Measurements from ENCODE around the gene LRAT.

DNA sequence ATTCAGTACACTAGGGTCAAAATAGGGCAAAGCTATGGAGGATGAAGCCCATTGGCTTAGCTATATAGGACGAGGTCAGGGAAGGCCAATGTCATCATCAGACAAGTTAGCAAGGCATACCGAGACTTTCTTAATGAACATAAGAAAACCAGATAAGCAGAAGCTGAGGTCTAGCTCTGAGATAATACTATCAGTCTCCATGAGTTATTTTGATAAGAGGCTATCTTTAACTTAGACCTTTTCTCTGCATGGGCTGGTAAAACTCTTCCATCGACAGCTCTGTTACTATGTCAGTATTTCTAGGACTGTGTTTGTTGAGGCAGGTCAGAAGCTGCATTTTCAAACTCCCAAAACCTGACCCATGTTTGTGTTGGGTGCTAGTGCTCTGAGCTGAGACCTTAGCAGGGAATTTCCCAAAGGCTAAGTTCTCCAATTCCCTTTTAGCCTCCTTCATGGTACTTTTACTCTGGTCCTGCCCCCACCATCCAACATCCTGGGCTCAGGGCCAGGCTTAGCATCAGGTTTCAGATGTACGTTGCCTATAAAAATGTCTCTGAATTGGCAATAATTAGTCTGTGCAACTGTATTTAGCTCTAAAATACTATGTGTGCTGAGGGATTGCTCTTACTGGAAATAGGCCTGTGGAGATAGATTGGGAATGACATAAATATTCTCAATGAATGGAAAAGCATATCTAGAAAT is 29.3 kb upstream of the LRAT start:
- TF ChIP-seq, protein P1, sequence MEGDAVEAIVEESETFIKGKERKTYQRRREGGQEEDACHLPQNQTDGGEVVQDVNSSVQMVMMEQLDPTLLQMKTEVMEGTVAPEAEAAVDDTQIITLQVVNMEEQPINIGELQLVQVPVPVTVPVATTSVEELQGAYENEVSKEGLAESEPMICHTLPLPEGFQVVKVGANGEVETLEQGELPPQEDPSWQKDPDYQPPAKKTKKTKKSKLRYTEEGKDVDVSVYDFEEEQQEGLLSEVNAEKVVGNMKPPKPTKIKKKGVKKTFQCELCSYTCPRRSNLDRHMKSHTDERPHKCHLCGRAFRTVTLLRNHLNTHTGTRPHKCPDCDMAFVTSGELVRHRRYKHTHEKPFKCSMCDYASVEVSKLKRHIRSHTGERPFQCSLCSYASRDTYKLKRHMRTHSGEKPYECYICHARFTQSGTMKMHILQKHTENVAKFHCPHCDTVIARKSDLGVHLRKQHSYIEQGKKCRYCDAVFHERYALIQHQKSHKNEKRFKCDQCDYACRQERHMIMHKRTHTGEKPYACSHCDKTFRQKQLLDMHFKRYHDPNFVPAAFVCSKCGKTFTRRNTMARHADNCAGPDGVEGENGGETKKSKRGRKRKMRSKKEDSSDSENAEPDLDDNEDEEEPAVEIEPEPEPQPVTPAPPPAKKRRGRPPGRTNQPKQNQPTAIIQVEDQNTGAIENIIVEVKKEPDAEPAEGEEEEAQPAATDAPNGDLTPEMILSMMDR (IDR thresholded peaks at IDR 0.05), result no peak
- TF ChIP-seq ESRRA (CRISPR knock-in tag; IDR thresholded peaks at IDR 0.05; ENCODE audit: borderline replicate concordance) (no peak), SP1 (CRISPR knock-in tag; conservative IDR thresholded peaks at IDR 0.05) (no peak), CREB1 (CRISPR knock-in tag; IDR thresholded peaks at IDR 0.05) (no peak), NFYB (CRISPR knock-in tag; conservative IDR thresholded peaks at IDR 0.05; ENCODE audit: low read depth) (no peak)
- TF ChIP-seq, protein P2, sequence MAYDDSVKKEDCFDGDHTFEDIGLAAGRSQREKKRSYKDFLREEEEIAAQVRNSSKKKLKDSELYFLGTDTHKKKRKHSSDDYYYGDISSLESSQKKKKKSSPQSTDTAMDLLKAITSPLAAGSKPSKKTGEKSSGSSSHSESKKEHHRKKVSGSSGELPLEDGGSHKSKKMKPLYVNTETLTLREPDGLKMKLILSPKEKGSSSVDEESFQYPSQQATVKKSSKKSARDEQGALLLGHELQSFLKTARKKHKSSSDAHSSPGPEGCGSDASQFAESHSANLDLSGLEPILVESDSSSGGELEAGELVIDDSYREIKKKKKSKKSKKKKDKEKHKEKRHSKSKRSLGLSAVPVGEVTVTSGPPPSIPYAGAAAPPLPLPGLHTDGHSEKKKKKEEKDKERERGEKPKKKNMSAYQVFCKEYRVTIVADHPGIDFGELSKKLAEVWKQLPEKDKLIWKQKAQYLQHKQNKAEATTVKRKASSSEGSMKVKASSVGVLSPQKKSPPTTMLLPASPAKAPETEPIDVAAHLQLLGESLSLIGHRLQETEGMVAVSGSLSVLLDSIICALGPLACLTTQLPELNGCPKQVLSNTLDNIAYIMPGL (CRISPR knock-in tag; IDR thresholded peaks at IDR 0.05), result no peak
- TF ChIP-seq, protein P3, sequence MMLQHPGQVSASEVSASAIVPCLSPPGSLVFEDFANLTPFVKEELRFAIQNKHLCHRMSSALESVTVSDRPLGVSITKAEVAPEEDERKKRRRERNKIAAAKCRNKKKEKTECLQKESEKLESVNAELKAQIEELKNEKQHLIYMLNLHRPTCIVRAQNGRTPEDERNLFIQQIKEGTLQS (CRISPR knock-in tag; conservative IDR thresholded peaks at IDR 0.05), result no peak
- TF ChIP-seq, protein P4, sequence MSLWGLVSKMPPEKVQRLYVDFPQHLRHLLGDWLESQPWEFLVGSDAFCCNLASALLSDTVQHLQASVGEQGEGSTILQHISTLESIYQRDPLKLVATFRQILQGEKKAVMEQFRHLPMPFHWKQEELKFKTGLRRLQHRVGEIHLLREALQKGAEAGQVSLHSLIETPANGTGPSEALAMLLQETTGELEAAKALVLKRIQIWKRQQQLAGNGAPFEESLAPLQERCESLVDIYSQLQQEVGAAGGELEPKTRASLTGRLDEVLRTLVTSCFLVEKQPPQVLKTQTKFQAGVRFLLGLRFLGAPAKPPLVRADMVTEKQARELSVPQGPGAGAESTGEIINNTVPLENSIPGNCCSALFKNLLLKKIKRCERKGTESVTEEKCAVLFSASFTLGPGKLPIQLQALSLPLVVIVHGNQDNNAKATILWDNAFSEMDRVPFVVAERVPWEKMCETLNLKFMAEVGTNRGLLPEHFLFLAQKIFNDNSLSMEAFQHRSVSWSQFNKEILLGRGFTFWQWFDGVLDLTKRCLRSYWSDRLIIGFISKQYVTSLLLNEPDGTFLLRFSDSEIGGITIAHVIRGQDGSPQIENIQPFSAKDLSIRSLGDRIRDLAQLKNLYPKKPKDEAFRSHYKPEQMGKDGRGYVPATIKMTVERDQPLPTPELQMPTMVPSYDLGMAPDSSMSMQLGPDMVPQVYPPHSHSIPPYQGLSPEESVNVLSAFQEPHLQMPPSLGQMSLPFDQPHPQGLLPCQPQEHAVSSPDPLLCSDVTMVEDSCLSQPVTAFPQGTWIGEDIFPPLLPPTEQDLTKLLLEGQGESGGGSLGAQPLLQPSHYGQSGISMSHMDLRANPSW (CRISPR knock-in tag; conservative IDR thresholded peaks at IDR 0.05; ENCODE audit: low read depth), result no peak
